HK-2 (cell line): ENCODE measurements around the gene TP53AIP1.

ENCODE experiments used
- DNase-seq: peaks from one replicate; pipeline ENCODE4 v3.0.0-alpha.2; 2018; ENCODE audit not compliant: unreplicated experiment

Gene TP53AIP1

DNA sequence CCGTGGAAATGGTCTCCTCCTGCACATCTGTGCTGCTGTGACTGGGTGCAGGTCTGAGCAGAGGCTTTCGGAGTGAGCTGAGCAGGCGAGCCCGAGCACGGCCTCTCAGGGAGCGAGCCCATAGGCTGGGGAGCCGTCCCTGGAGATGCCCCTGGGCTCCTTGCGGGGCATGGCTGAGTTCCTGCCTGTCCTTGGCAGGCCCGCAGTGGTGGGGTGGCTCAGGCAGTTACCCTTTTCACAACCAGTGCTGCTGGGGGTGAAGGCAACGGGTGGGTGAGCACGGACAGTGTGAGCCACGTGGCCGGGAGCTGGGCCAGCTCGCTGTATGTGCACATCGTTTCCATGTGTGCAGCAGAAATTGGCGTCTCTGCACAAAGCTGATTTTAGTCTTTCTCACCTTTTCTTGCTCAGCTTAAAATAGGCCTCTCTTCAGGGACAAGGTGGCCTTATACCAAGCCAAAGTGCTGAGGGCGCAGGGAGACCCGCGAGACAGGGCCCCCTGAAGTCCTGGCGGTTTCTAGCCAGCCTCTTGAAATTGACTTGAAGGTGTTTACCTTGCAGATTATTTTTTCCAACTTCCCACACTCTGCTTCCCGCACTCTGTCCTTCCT, at the start of gene TP53AIP1:
TSS of gene TP53AIP1 (minus strand) at position 55 of the 611 bp plus-strand sequence. CDS start 5,053 bp downstream, outside the sequence.
- no peak for DNase-seq

DNA sequence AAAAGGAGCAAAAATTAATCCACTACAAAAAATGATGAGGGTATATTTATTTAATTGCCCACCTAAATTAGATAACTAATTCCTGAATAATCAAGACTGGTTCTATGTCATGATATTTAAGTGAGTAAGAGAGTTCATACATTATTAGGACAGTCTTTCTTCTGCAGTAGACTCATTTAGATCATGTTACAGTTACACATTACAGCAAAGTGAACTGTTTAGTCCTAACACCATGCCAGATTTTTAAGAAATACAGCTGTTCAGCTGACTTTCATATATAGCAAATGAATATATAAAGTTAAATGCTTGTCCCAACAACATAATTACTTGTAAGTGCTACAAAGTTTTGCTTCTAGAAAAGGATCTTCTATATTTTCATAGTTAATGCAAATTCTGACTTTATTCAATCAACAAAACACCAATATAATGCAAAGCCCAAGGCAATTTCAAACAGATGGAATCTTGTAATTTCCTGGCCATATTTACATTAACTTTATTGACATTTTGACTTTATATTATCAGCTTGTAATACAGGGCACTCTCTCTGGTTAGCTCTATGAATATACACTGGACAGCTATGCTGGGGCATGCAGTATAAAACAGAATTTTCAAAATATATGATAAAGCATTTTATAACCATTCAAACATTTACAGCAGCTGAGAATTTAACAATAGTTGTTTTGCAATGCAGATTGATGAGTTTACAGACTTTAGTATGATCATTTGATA, 45.7 kb upstream of the TP53AIP1 start:
- no peak for DNase-seq

DNA sequence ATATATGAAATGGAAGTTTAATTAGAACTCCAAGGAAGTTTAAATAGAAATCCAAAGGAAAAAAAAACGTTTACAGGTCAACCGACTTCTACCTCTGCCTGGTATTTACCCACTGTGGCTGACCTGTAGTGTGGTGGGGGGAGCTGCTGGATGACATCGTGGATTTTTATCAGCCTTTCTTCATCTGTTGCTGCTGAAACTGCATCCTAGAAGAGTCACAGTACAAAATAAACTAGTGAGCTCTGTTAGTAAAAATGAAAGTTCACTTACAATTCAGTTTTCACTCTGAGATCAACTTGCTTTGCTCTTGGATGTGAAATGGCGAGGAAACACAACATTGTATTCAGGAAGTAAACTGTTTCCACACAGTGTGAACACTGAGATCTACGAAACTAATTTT, 43.2 kb upstream of the TP53AIP1 start:
- DNase-seq = no peak

DNA sequence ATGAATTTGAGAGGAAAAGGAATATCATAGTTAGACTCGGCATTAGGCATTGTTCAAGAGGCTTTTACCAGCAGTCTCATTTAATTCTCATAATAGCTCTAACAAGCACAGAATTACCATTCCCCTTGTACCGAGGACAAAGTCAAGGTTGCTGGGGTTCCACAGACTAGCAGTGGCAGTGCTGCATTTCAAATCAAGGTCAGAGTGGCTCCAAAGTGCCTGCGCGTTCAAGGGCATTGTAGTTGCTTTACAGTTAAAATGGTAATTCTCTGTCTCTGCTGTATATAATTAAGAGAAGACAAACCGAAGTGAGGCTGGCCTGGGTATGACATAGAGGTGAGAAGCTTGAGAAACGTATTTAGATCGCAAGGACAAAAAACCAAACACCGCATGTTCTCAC, 40.4 kb upstream of the TP53AIP1 start:
- DNase-seq = no peak

DNA sequence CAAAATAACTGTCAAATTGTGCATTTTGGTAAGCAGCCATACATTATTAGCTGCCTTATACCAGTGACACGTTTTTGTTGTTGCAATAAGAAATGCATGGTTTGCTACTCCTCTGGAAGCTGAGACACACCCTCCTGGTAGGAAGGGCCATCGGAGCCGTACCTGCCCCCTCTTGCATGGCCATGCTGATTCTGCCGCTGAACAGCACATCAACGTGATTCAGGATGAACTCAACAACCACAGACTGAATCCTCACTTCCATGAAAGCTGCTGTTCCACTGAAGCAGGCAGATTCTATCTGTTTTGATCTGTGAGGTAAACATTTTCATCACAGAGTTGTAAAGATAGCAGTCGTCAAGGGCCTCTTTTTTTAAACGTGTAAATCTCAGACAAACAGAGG, 38.6 kb upstream of the TP53AIP1 start:
- DNase-seq = no peak

- DNase-seq = no peak
These were observed 28.0 kb upstream of the TP53AIP1 start for GRCh38 chr11:128970598-128971190.

DNA sequence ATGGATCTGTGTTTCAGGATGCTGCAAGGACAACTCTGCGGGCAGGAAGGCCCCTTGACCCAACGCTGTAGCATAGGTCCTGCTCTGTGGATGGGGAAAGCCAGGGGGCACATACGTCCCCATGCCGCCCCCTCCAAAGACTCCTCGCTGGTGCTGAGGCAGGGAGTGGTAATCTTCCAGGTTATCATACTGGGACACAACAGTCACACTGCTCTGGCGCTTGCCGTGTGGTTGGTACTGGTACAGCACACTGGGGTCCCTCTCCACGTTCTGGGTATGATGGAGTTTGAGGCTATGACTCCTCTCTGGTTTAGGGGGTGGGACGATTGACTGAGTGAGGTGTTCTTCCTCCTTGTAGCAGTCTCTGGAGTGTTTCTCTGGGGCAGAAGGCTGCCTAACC, 26.2 kb upstream of the TP53AIP1 start:
- no peak for DNase-seq

DNA sequence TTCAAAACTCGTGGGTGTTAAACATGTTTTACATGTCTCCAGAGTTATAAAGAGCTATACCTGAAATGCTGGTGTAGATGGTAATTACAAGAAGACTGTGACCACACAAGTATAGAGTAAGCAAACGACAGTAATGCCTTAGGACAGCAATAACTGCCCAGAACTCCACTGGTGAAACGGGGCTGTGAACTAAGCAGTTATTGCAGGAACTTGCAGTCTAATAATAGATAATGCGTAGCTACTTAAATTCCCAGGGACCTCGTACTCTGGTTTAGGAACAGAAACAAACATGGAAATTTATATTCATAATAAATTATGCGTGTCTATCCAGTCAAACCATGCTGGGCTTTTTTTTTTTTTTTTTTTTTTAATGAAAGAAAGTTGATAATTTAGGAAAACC, 24.9 kb upstream of the TP53AIP1 start:
- no peak for DNase-seq

DNA sequence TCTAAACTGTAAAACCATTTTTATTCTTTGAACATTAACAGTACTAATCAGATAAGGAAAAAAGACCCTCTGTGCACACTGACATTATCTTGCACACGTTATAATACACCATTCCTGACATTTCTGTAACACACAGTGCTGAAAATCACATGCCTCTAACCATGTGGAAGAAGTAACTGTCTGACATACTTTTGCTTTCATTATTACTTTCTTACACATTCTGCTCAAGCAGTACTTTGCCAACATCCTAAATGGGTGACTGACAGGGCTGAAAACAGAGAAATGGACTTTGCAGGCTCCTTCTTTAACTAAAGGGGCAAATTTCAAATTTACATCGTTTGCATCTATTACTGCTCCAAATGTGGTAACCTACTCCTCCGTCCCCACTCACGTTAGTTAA, 22.8 kb upstream of the TP53AIP1 start:
- no peak for DNase-seq

- DNase-seq = no peak
These were observed 21.8 kb upstream of the TP53AIP1 start for GRCh38 chr11:128964463-128964930.

DNA sequence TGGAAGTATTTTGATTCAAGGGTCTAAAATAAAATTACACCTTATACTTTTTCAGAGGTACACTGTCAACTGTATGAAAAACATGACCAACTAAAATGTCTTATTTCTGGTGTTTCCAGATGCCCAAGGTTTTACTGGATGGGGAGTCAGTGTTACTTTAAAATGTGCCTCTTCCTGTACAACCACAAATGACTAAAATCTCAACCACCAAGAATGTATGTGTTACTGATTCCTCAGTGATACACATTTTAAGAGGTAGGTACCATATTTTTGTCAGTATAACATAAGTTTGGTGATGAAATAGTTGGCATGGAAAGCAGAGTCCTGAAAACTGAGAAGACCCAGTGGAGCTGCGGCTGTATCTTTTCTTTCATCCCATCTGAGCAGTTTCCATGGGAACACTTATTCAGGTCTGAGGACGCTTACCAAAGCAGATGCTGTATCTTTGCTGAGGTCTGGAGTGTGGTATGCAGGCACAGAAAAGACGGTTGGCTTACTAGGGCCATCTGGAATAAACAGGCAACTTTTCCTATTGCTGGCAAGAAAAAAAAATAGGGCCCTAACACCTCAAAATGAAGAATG, 21.2 kb upstream of the TP53AIP1 start:
- no peak for DNase-seq

DNA sequence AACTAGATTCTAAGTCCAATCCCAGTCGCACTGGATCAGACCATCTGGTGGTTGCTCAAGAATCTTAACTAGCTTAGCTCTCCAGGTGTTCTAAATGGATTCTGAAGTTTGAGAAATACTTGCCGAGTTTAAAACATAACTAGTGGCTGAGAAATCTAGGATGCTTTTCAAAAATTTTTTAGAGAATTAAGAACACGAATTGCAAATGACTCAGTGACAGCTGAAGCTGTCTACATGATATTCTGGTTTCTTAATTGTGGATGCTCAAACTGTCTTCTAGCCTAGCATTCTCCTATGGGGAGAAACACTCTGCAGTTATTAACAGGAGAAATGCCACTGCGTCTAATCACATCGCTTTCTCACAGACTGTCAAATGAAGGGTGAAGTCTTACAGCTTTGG, 20.2 kb upstream of the TP53AIP1 start:
- DNase-seq = no peak

GRCh38 chr11:128961645-128962044, 19.0 kb upstream of the TP53AIP1 start:
- DNase-seq = no peak

GRCh38 chr11:128957202-128957482, 14.5 kb upstream of the TP53AIP1 start:
- DNase-seq = no peak

DNA sequence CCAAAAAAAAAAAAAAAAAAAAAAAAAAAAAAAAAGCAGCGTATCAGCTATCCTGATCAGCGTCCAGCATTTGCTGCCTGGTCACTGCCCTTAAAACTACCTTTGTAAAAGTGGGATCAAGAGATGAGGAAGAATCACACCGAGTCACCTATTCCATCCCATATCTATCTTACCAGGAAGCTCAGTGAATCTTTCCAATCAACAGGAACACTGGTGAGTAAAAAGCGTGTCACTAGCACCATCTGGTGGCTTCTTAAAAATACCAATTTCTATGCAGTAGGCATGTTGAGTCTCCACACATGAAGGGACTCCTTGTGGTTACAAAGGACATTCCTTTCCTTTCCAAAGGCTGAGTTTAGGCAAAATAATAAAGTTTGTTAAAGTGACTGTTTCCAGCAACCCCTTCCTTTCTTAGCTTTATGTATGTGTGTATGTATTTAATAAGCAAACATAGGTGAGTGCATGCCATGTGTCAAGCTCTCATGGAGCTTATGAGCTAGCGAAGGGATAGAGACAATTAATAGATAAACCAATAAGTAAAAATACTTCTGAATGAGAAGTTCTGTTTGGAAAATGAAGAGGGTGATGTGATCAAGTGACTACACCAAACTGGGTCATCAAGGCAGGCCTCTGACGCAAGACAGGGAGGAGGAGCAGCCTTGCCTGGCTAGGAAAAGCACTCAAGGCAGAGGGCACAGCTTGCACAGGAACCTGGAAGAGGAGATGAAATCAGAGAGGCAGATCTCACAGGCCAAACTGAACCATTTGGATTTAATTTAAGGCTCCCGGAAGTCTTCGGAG, 13.9 kb upstream of the TP53AIP1 start:
- peak; percentile 2 for DNase-seq

GRCh38 chr11:128955636-128956035, 13.0 kb upstream of the TP53AIP1 start:
- DNase-seq = no peak

DNA sequence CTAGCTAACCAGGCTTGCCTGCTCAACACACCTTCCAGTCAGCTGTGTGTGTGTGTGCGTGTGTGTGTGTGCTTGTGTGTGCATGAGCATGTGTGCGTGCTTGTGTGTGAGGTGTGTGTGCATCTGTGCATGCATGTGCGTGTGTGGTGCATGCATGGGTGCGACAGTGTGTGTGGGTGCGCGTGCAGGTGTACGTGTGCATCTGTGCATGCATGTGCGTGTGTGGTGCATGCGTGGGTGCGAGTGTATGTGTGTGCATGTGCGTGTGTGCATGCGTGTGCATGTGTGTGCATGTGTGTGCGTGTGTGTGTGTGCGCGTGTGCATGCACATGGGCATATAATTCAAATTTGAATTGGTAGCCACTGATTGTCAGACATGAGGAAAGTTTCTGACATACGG, 10.5 kb upstream of the TP53AIP1 start:
- DNase-seq = no peak

DNA sequence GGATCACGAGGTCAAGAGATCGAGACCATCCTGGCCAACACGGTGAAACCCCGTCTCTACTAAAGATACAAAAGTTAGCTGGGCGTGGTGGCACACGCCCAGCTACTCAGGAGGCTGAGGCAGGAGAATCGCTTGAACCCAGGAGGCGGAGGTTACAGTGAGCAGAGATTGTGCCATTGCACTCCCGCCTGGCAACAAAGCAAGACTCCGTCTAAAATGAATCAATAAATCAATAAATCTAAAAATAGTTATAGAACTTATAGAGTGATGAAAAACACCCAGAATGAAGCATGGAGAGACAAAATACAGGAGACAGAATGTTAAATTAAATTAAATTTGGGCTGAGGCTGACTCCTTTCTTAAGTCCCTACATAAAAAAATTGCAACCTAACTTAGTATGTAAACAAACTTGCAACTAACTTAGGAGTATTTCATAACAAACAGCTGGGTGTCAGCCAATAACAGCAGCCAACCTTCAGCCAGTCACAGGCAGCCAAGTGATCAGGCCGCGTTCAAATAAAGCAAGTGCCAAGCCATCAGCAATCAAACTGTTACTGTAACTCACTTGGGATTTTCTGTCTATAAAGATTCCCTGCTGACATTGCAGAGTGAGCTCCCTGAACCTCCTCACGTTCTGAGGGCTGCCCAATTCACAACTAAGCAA, 7.3 kb upstream of the TP53AIP1 start:
- DNase-seq = no peak

DNA sequence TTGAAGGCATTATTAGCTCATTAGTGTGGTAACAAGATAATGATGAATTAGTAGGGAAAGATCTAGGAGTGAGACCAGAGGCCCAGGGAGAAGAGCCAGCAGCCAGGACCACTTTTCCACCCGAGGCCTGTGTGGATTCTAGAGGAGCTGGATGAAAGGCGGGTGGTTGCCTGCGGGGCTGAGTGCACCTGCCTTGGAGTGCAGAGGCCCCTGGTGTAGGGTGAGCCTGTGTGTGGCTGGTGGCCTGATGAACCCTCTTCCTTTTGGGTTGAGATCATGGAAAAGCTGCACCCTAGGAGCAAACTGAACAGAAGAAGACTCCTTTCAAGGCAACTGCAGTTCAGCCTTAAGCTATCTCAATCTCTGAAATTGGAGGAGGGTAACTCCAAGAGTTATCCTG, 5.9 kb upstream of the TP53AIP1 start:
- DNase-seq = no peak

DNA sequence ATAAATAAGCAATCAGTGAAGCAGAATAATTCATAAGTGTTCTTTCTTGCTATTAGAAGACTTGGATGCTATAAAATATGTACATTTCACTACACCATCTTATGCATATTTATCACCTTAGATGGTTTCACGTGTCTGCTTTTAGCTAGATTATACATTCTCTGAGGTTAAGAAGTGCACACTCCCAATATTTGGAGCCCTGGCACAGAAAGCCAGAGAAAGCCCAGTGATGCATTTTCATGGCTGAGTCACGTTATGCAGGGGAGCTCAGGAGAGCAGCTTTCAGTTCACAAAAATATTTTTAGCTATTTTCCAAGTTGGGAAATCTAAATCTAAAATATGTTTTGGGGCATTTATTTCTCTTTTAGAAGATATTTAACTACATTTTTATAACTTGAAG, 5.1 kb upstream of the TP53AIP1 start:
- no peak for DNase-seq

DNA sequence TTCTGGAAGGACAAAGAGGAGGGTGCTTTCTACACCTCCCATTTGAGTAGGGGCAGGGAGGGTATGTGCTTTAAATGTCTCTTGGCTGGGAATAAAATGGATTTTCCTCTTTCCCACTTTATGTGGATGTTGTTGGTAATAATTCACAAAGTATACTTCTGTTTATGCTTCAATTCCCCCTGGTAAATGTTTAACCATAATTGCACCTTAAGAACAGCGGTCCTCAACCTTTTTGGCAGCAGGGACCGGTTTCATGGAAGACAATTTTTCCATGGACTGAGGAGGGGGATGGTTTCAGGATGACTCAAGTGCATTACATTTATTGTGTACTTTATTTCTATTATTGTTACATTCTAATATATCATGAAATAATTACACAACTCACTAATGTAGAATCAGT, 4.0 kb upstream of the TP53AIP1 start:
- DNase-seq = no peak
